Testis (tissue), 3 donors: ENCODE results near the gene RGS12. TPM values are rescaled to one million over a fixed set of nuclear protein-coding genes. Genes with fewer than 3 reads are reported as not detected.

ENCODE experiments used
- DNase-seq: peaks from one replicate; pipeline ENCODE4 v3.0.0-alpha.2; 2019
- H3K27ac ChIP-seq, 2 donors: fragments of 200-600 bp; sonication (generic); one replicate each; pipeline ENCODE4 v1.5.1; 2019
- H3K27me3 ChIP-seq: fragments of 200-600 bp; sonication (generic); one replicate; pipeline ENCODE4 v1.5.1; 2019
- H3K36me3 ChIP-seq: fragments of 200-600 bp; sonication (generic); one replicate; pipeline ENCODE4 v1.5.1; 2017; ENCODE audit warnings: low read depth; ENCODE audit errors: missing control alignments
- H3K4me1 ChIP-seq: fragments of 200-600 bp; sonication (generic); one replicate; pipeline ENCODE4 v1.5.1; 2019
- H3K4me3 ChIP-seq, 2 donors: fragments of 200-600 bp; sonication (generic); one replicate each; pipeline ENCODE4 v1.5.1; 2017 to 2019
- H3K9me3 ChIP-seq: fragments of 200-600 bp; sonication (generic); one replicate; pipeline ENCODE4 v1.5.1; 2017
- CTCF ChIP-seq, 3 experiments: fragments of 450-650 bp in 2 of 3; fragments of 200-600 bp in 1 of 3; sonication (generic) in 1 of 3; IDR thresholded peaks; one replicate each; pipeline ENCODE4 v1.5.1; 2016 to 2019; ENCODE audit warnings: antibody characterized with exemption in 3 of 3, mild to moderate bottlenecking in 2 of 3, moderate library complexity in 1 of 3
- POLR2A ChIP-seq: fragments of 450-650 bp; IDR thresholded peaks from one replicate; pipeline ENCODE4 v1.6.1; 2017; ENCODE audit warnings: antibody characterized with exemption, mild to moderate bottlenecking, moderate library complexity
- WGBS, 2 donors: methylation state at CpG; one replicate each; pipeline ENCODE4 v1.1.5; 2018; 5-methylcytosine and 5-hydroxymethylcytosine counted together
- intact Hi-C: fragments of 100-400 bp; cut with DNase I; formaldehyde crosslinking; loops from one replicate; pipeline ENCODE4 v1.15.1; 2023; ENCODE audit warnings: low total_unique reads
- polyA plus RNA-seq: library from polyadenylated mRNA; stranded (reverse); fragments of 350-450 nt; fragmentation: Illumina TruSeq; extraction: RNeasy Lipid Tissue Mini Kit (QIAGEN cat#74804); gene quantifications from one replicate; pipeline ENCODE4 v1.2.3, GENCODE V29; 2014; ENCODE audit warnings: low read depth, low replicate concordance; ENCODE audit not compliant: insufficient read depth
- total RNA-seq, 2 donors: library from RNA; depleted of rRNA; stranded (reverse); fragments of >200 nt; gene quantifications; one replicate each; pipeline ENCODE4 v1.2.3, GENCODE V29; 2016

Gene RGS12
- total and polyA plus RNA-seq, 3 donors from 2014 or later = 25.0 to 68.2 (median 39.0) TPM

- no peaks in the 10 kb centered on the region for H3K36me3 ChIP-seq
- intact Hi-C loops = no loop called here
- no peak for DNase-seq
- H3K4me1 ChIP-seq = no peaks in the 10 kb centered on the region
- 82 to 88% methylated on average over 28 of the region's 28 CpGs for WGBS, 2 donors
- H3K9me3 ChIP-seq = no peaks in the 10 kb centered on the region
- no peak overlapping the region for H3K4me3 ChIP-seq
- TF ChIP-seq CTCF (IDR thresholded peaks at IDR 0.05) (no peak), POLR2A (no peak)
- no peaks in the 10 kb centered on the region for H3K27me3 ChIP-seq
- H3K27ac ChIP-seq = no peak overlapping the region
These were observed 29.6 kb upstream of the RGS12 start for GRCh38 chr4:3263053-3263875.

GRCh38 chr4:3263876-3264193 is 29.0 kb upstream of the RGS12 start:
- Histone ChIP-seq H3K27me3 (no peaks in the 10 kb centered on the region), H3K36me3 (no peaks in the 10 kb centered on the region), H3K27ac (no peak overlapping the region), H3K9me3 (no peaks in the 10 kb centered on the region), H3K4me1 (no peaks in the 10 kb centered on the region), H3K4me3 (no peak overlapping the region)
- TF ChIP-seq CTCF (IDR thresholded peaks at IDR 0.05) (no peak), POLR2A (no peak)
- intact Hi-C loops = no loop called here
- DNase-seq = no peak
- 67 to 85% methylated on average over 6 of the region's 6 CpGs for WGBS, 2 donors

- WGBS, 2 donors = 94 to 97% methylated on average over 17 of the region's 17 CpGs
- TF ChIP-seq CTCF (IDR thresholded peaks at IDR 0.05) = no peak
- Histone ChIP-seq H3K9me3 (no peaks in the 10 kb centered on the region), H3K27me3 (no peaks in the 10 kb centered on the region), H3K4me1 (no peaks in the 10 kb centered on the region), H3K27ac (no peak overlapping the region), H3K36me3 (no peaks in the 10 kb centered on the region), H3K4me3 (no peak overlapping the region)
- intact Hi-C loops = no loop called here
- DNase-seq = no peak
These were observed 26.7 kb upstream of the RGS12 start for GRCh38 chr4:3266076-3266475.

GRCh38 chr4:3267576-3268394 is 25.0 kb upstream of the RGS12 start:
- Histone ChIP-seq H3K4me3 (no peak overlapping the region), H3K27me3 (no peaks in the 10 kb centered on the region), H3K36me3 (no peaks in the 10 kb centered on the region), H3K4me1 (no peaks in the 10 kb centered on the region), H3K27ac (no peak overlapping the region), H3K9me3 (no peaks in the 10 kb centered on the region)
- TF ChIP-seq CTCF (IDR thresholded peaks at IDR 0.05) = no peak
- no peak for TF ChIP-seq POLR2A
- intact Hi-C loops = no loop called here
- 81 to 93% methylated on average over 8 to 18 of the region's 18 CpGs for WGBS, 2 donors
- no peak for DNase-seq
